Adrenal gland (tissue), 5 donors: ENCODE results near the gene PIEZO1.

Experiments
- POLR2A ChIP-seq, 2 donors: fragments of 450-650 bp; IDR thresholded peaks; one replicate each; pipeline ENCODE4 v1.6.1; 2017; ENCODE audit warnings: antibody characterized with exemption in 2 of 2, mild to moderate bottlenecking in 2 of 2, moderate library complexity in 1 of 2
- TF ChIP-seq, protein P1 (sequence below), 6 experiments: fragments of 450-650 bp in 4 of 6; fragments of 200-600 bp in 2 of 6; sonication (generic) in 1 of 6; IDR thresholded peaks; 1 replicate in 5 of 6; 2 replicates in 1 of 6; pipeline versions ENCODE4 v1.5.1 to v1.8.0; 2016 to 2021; ENCODE audit warnings: antibody characterized with exemption in 6 of 6, mild to moderate bottlenecking in 2 of 6, moderate library complexity in 1 of 6
- donor health status: DM: no; HTN: no; CAD: no.

DNA sequence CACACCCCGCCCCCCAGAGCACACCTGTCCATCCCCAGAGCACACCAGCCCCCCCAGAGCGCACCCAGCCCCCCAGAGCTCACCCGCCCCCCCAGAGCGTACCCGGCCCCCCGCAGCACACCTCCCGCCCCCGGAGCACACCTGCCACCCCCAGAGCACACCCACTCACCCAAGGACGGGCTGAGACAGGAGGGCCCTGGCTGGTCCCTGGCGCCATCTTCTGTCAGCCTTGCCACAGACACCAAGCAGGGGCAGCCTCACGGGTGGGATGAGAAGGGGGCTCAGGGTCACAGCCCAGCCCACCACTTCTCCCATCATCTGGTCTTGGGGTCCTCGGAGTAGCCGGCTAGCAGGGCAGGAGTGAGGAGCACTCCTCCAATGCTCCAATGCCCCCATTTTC is 31.8 kb downstream of the PIEZO1 start:
- TF ChIP-seq, protein P1, sequence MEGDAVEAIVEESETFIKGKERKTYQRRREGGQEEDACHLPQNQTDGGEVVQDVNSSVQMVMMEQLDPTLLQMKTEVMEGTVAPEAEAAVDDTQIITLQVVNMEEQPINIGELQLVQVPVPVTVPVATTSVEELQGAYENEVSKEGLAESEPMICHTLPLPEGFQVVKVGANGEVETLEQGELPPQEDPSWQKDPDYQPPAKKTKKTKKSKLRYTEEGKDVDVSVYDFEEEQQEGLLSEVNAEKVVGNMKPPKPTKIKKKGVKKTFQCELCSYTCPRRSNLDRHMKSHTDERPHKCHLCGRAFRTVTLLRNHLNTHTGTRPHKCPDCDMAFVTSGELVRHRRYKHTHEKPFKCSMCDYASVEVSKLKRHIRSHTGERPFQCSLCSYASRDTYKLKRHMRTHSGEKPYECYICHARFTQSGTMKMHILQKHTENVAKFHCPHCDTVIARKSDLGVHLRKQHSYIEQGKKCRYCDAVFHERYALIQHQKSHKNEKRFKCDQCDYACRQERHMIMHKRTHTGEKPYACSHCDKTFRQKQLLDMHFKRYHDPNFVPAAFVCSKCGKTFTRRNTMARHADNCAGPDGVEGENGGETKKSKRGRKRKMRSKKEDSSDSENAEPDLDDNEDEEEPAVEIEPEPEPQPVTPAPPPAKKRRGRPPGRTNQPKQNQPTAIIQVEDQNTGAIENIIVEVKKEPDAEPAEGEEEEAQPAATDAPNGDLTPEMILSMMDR (IDR thresholded peaks at IDR 0.05): no peak
- no peak for TF ChIP-seq POLR2A (IDR thresholded peaks at IDR 0.05)
